Activated naive CD4-positive, alpha-beta T cell treated with Interleukin-2 at 50 U/mL for 16 hours (primary cell): ENCODE results near the gene RSBN1L.
"Not testable (repeated sequence)": the region's sequence is repeated elsewhere in the genome, so short reads cannot be mapped to it uniquely, and the experiment has no call there.

Source experiments
- DNase-seq: peaks from one replicate; pipeline ENCODE4 v3.0.0-alpha.2; 2020

The RSBN1L gene

DNA sequence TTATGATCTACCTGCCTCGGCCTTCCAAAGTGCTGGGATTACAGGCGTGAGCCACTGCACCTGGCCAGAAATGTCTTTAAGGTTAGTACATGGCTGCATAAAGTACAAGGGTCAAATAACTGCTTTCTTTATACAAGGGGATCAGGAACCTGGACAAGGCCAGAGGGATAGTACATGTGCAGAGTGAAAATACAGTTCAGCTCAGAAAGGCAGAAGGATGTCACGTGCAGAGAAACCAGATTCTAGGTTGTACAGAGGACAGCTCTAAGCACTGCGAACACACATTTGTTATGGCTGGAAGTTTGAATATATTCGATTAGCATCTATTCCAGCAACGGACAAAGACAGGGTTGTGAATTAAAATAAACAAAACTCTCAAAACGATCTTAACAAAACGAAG is 6.0 kb upstream of the RSBN1L start:
- no peak for DNase-seq

DNA sequence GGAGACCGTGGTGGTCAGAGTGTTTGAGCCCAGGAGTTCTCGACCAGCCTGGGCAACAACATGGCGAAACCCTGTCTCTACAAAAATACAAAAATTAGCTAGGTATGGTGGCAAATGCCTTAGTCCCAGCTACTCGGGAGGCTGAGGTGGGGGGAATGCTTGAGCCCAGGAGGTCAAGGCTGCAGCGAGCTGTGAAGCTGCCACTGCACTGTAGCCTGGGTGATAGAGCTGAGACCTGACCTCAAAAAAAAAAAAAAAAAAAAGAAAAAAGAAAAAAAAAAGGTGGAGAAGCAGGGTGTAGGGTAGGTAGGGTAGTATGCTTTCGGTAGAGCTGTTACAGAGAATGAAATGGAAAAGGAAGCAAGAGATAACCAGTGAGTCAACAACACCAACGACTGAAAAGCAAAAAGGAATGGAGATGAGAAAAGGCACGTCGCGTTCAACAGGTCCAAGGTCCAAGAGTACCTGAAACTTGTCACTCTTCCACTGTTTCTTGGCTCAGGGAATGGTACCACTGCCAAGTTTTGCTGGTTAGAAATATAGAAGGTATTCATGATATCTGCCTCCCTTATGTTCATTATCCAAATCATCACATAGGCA is 4.3 kb upstream of the RSBN1L start:
- DNase-seq = no peak

DNA sequence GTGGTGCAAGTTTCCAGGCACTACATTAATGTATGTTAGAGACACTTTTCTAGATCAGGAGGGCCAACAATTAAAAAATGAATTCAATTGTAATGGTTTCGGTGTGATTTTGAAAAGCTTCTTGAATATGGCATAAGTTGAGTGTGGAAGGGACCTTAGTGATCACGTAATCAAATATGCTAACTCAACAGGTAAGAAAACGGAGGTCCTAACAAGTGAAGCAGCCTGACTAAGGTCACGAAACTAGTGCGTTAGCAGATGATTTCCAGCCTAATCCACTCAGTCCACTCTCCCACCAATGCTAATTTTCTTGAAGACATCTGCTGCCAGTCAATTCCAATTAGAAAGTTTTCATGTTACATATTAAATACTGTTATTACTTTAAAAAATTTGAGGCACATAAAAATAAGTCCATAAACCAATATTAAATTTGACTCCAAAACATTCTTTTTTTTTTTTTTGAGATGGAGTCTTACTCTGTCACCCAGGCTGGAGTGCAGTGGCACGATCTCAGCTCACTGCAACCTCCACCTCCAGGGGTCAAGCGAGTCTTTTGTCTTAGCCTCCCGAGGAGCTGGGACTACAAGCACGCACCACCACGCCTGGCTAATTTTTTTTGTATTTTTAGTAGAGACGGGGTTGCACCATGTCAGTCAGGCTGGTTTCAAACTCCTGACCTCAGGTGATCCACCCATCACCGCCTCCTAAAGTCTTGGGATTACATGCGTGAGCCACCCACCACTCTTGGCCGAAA is 2.3 kb upstream of the RSBN1L start:
- no peak for DNase-seq

DNA sequence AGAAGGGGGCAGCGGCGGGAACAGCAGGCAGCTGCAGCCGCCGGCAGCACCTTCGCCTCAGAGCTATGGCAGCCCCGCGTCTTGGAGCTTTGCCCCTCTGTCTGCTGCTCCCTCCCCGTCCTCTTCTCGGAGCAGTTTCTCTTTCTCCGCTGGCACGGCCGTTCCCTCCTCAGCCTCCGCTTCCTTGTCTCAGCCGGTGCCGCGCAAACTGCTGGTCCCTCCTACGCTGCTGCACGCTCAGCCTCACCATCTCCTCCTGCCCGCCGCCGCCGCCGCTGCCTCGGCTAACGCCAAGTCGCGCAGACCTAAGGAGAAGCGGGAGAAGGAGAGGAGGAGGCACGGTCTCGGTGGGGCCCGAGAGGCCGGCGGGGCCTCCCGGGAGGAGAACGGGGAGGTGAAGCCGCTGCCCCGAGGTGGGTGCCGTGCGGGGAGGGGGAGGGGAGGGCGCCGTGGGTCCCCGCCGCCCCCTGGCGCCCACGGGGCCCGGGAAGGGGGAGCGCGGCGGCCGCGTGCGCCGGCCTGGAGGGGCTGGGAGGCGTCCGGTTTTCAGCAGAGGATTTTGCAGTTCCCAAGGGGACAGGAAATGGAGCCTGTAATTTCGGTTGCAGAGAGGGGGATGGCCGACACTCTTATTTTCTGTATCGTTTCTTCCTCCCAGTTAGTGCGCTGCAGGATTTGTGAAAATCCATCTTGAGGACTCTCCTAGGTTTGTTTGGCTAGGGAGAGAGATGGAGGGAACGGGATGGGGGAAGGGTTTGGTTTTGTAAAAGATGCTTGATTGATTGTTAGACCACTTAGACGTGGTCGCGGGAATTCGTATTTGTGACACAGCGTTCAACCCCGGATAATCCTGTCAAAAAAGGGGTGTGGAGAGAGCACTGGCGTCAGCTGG is 630 bp downstream of the RSBN1L start:
- peak; percentile 72 for DNase-seq

GRCh38 chr7:77697535-77697831 is 1.2 kb downstream of the RSBN1L start:
- peak; percentile 31 for DNase-seq

GRCh38 chr7:77698042-77698625 is 1.9 kb downstream of the RSBN1L start:
- no peak for DNase-seq

GRCh38 chr7:77699056-77699455 is 2.8 kb downstream of the RSBN1L start:
- DNase-seq = no peak

DNA sequence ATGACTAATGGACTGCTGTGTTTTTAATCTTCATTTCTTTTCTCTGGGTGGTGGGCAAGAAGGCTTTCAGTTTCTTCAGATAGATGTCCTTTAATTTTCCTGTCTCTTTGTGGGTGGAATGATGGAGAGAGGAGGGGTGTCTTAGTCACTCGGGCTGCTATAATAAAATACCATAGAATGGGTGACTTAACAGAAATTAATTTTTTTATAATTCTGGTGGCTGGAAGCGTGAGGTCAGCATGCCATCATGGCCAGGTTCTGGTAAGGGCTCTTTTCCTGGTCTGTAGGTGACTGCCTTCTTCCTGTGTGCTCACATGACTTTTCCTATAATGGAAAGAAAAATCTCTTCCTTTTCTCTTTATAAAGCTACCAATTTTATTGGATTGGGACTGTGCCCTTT is 6.3 kb downstream of the RSBN1L start:
- DNase-seq = no peak

DNA sequence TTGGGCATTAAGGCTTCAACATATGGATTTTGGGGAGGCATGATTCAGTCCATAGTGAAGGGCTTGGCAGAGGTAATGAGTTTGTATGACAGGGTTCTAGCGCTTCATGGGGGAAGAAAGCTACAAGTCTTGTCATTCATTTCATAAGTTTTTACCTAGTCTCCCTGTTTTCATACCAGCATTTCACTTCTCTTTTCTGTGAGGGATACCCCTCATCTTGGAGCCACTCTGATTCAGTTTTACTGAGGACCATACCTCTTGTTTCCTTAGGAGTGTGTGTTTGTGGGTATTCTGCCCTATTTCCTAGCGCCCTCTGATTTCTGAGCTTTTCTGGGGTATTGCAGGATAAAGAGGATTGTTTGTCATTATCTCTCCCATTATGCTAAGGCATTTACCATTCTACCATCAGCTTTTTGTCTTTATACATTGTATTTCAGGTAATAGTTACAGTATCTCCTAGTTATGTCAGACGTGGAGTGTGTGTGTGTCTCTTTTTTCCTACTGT is 6.8 kb downstream of the RSBN1L start:
- no peak for DNase-seq

DNA sequence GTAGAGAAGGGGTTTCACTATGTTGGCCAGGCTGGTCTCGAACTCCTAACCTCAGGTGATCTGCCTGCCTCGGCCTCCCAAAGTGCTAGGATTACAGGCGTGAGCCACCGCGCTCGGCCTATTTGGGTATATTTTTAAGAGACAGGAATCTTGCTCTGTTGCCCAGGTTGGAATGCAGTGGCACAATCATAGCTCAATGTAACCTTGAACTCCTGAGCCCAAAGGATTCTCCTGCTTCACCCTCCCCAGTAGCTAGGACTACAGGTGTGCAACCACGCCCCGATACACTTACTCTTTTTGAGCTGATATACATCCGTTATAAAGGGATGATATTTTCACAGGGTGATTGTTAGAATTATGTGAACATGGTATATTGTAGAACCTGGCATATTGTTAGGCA is 7.4 kb downstream of the RSBN1L start:
- DNase-seq = not testable (repeated sequence)

- no peak for DNase-seq
These were observed 11.3 kb downstream of the RSBN1L start for GRCh38 chr7:77707504-77707992.

DNA sequence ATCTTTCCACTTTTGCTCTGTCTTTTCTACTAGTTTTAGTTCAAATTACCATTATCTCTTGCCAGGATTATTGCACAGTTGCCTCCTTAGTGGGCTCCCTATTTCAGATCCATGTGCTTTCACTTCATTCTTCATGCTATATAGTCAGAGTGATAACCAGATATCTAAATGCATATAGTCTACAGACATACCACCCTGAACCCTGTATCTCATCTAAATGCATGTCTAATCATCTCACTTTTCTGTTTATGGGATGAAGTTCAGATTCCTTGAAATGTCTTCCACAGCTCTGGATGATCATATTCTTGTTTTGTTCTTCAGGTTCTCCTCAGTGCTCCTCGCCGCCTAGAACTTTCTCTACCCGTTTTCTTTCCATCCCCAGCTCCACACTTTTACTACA is 13.8 kb downstream of the RSBN1L start:
- DNase-seq = no peak

DNA sequence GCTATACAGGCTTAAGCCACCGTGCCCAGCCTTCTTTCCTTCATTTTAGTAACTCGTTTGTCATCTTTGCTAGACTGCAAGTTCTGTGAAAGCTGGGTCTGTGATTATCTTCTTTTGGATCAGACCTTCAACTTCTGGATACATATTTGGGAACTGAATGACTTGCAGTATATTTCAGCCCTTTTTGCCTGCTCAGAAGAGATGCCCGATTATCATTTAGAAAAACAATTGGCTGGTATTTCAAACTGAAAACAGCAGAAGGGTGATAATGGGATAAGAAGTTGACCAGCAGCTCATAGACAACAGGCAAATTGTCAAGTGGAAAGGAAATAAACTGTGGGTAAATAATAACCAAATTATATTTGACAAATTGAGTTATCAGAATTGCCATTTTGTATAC is 14.6 kb downstream of the RSBN1L start:
- DNase-seq = no peak

- DNase-seq = no peak
These were observed 17.9 kb downstream of the RSBN1L start for GRCh38 chr7:77714195-77714594.

- DNase-seq = not testable (repeated sequence)
These were observed 18.7 kb downstream of the RSBN1L start for GRCh38 chr7:77714931-77715330.

GRCh38 chr7:77716804-77717203 is 20.5 kb downstream of the RSBN1L start:
- no peak for DNase-seq

- DNase-seq = not testable (repeated sequence)
These were observed 21.3 kb downstream of the RSBN1L start for GRCh38 chr7:77717566-77717965.

- no peak for DNase-seq
These were observed 31.3 kb downstream of the RSBN1L start for GRCh38 chr7:77727527-77727926.

DNA sequence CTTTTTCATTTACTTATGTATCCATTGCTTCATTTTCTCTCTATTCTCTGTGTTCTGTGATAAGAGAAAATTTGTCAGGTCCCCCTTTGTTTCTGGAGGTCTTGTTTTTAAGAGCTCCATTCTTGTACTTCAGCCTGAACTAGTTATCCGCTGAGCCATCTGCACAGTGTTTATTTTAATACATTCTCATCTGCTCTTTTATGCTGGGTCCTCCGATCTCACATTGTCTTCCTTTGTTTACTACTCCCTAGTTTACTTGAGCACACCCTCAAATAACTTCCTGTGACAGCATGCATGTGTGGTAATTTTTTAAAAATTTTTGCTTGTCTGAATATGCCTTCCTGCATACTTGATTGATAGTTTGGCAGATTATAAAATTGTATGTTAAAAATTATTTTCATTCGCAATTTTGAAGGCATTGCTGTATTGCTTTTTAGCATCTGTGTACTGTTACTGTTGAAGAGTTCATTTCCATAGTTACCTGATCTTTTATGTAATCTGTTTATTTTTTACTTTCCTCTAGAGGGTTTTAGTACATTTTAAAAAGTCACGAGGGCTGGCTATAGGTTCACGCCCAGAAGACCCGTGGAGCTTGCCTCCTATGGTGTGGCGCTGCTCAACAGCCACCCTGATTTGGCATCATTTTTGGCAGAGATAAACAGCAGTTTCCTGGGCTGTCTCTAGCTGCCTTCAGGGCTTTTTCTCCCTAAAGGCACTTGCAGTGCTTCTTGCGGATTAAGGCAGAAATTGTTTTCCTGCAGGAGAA is 31.9 kb downstream of the RSBN1L start:
- DNase-seq = no peak

- DNase-seq = no peak
These were observed 33.5 kb downstream of the RSBN1L start for GRCh38 chr7:77729574-77730348.

DNA sequence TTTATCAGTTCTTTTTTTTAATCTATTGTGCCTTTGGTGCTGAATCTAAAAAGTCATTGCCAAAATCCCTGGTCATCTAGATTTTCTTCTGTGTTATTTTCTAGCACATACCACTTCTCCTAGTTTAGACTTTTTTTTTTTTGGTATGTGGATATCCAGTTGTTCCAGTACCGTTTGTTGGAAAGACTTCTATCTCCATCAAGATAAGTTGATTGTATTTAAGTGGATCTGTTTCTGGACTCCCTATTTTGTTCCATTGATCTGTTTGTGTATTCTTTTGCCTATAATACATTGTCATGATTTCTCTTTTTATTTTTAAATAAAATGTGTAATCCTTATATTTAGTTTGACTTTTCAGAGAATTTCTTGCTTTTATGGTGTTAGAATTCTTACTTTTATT is 35.5 kb downstream of the RSBN1L start:
- no peak for DNase-seq
